ENCODE results near the gene CALCB.

The CALCB gene

DNA sequence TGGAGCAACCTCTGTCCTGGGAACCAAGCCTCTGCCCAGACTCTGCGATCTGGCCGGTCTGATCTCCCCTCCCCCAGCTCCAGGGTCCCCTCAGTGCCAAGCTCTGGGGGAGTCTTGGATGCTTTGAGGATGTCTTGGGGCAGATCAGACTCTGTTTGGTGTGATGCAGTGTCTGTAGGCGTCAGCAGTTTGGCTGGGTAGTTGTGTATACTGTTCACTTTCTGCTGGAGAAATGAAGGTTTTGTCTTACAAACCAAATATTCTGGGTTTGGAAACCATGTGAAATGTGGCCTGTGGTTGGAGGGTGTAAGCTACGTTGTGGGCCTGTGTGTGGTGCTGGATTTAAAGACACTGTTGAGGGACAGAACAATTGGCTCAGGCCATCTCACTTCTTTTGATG lies 46.0 kb downstream of the CALCB start:
- DNase-seq = no peak

GRCh38 chr11:15119826-15120225 lies 46.4 kb downstream of the CALCB start:
- no peak for DNase-seq

DNA sequence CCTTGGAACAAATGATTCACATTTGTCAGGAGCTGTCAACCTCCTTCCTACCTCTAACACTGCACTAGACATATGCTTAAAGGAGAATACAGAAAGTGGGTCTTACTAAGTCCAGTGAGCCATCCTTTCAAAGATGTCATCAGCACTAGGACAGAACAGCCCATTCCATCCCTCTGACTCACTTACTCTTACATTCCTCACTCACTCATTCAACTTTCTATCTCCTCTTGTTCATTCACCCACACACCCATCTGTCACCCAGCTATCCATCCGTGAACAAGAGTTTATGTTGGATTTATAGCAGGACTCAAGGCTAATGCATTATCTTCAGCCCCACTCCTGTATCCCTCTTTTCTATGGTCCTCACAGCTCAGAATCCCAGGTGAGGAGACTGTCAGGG lies 50.5 kb downstream of the CALCB start:
- no peak for DNase-seq

- no peak for DNase-seq
Measured at GRCh38 chr11:15124528-15124927, 51.1 kb downstream of the CALCB start.

- DNase-seq = no peak
Measured at GRCh38 chr11:15127341-15127740, 53.9 kb downstream of the CALCB start.
